HG03571 (cell line): Measurements from ENCODE around the gene MACROD2.

Source experiments
- ATAC-seq: cut with Tn5 transposase; IDR thresholded peaks from one replicate; pipeline ENCODE4 v1.9.1; 2021; ENCODE audit not compliant: unreplicated experiment

MACROD2 gene

GRCh38 chr20:16098890-16099639 lies 2103.7 kb downstream of the MACROD2 start:
- no peak for ATAC-seq

- no peak for ATAC-seq
Observed at GRCh38 chr20:16100111-16100510, 2104.8 kb downstream of the MACROD2 start.

DNA sequence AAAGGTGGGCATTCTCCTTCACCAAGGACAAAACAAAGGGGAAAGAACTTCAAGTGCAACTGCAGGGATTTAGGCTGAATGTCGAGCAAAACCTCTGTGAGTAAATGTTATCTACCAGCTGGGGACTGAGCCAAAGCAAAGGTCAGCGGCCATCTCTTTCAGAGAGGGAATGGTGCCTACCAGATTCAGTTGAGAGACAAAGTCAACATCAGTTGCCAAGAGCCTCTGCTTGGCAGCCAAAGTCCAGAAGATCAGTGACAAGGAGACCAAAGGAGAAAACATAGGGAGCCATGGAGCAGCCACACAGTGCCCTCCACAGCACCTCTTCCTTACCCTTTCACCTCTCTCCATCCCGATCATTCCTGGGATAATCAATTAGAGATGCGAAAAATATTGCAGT lies 2105.5 kb downstream of the MACROD2 start:
- no peak for ATAC-seq
